Liver (tissue), 9 donors: Measurements from ENCODE around the gene NOX3. TPM values are rescaled to one million over a fixed set of nuclear protein-coding genes. Genes with fewer than 3 reads are reported as not detected.

Source experiments
- DNase-seq: peaks from one replicate; pipeline ENCODE4 v3.0.0-alpha.2; 2017; ENCODE audit warnings: low spot score
- H3K27ac ChIP-seq, 2 donors: one replicate each; pipeline ENCODE4 v1.7.0; 2013; ENCODE audit warnings: inconsistent platforms in 2 of 2, low read length in 2 of 2, control low read depth in 1 of 2, low read depth in 1 of 2, mild to moderate bottlenecking in 1 of 2
- H3K27me3 ChIP-seq, 4 donors: one replicate each; pipeline versions ENCODE4 v1.6.1 to v1.7.0; 2013; ENCODE audit warnings: low read length in 3 of 4, inconsistent platforms in 1 of 4, mild to moderate bottlenecking in 1 of 4, moderate library complexity in 1 of 4; ENCODE audit not compliant: control insufficient read depth in 4 of 4, insufficient read depth in 4 of 4
- H3K36me3 ChIP-seq, 4 donors: one replicate each; pipeline versions ENCODE4 v1.6.1 to v1.7.0; 2013; ENCODE audit warnings: low read length in 3 of 4, mild to moderate bottlenecking in 3 of 4, low read depth in 1 of 4, moderate library complexity in 1 of 4; ENCODE audit not compliant: control insufficient read depth in 4 of 4, insufficient read depth in 3 of 4
- H3K4me1 ChIP-seq, 4 donors: one replicate each; pipeline versions ENCODE4 v1.6.1 to v1.7.0; 2013; ENCODE audit warnings: low read length in 3 of 4, mild to moderate bottlenecking in 3 of 4, moderate library complexity in 1 of 4; ENCODE audit not compliant: control insufficient read depth in 4 of 4, insufficient read depth in 4 of 4
- H3K4me3 ChIP-seq, 3 donors: one replicate each; pipeline versions ENCODE4 v1.6.1 to v1.7.0; 2013; ENCODE audit warnings: low read length in 3 of 3, control low read depth in 1 of 3, low read depth in 1 of 3, mild to moderate bottlenecking in 1 of 3
- H3K9ac ChIP-seq, 2 donors: one replicate each; pipeline ENCODE4 v1.7.0; 2013; ENCODE audit warnings: low read length in 2 of 2, mild to moderate bottlenecking in 2 of 2, moderate library complexity in 2 of 2, control low read depth in 1 of 2, low read depth in 1 of 2
- H3K9me3 ChIP-seq, 4 donors: one replicate each; pipeline versions ENCODE4 v1.6.1 to v1.7.0; 2013; ENCODE audit warnings: low read length in 3 of 4; ENCODE audit not compliant: control insufficient read depth in 4 of 4
- ATF3 ChIP-seq: IDR thresholded peaks from 2 replicates; pipeline ENCODE4 v1.6.1; 2016; ENCODE audit warnings: antibody characterized with exemption
- EGR1 ChIP-seq, 2 donors: IDR thresholded peaks; 2 replicates each; pipeline ENCODE4 v1.6.1; 2016 to 2018; ENCODE audit warnings: antibody characterized with exemption in 2 of 2, low read depth in 2 of 2
- FOXA1 ChIP-seq: IDR thresholded peaks from 2 replicates; pipeline ENCODE4 v1.6.1; 2016; ENCODE audit warnings: antibody characterized with exemption
- FOXA2 ChIP-seq: IDR thresholded peaks from 2 replicates; pipeline ENCODE4 v1.6.1; 2016; ENCODE audit warnings: antibody characterized with exemption
- GABPA ChIP-seq, 2 donors: IDR thresholded peaks in 1 of 2; conservative IDR thresholded peaks in 1 of 2; 2 replicates each; pipeline ENCODE4 v1.6.1; 2016; ENCODE audit warnings: antibody characterized with exemption in 2 of 2, mild to moderate bottlenecking in 1 of 2, moderate library complexity in 1 of 2
- HNF4A ChIP-seq, 2 donors: conservative IDR thresholded peaks; 2 replicates each; pipeline ENCODE4 v1.6.1; 2016; ENCODE audit warnings: antibody characterized with exemption in 2 of 2, mild to moderate bottlenecking in 2 of 2
- HNF4G ChIP-seq: IDR thresholded peaks from 2 replicates; pipeline ENCODE4 v1.6.1; 2016; ENCODE audit warnings: antibody characterized with exemption
- JUND ChIP-seq, 2 donors: IDR thresholded peaks; 2 replicates each; pipeline ENCODE4 v1.6.1; 2016; ENCODE audit warnings: antibody characterized with exemption in 2 of 2
- MAX ChIP-seq: IDR thresholded peaks from 2 replicates; pipeline ENCODE4 v1.6.1; 2016; ENCODE audit warnings: antibody characterized with exemption
- NR2F2 ChIP-seq: IDR thresholded peaks from 2 replicates; pipeline ENCODE4 v1.6.1; 2016; ENCODE audit warnings: antibody characterized with exemption
- RAD21 ChIP-seq, 2 donors: IDR thresholded peaks; 2 replicates each; pipeline ENCODE4 v1.6.1; 2016; ENCODE audit warnings: antibody characterized with exemption in 2 of 2, mild to moderate bottlenecking in 2 of 2
- REST ChIP-seq: IDR thresholded peaks from 2 replicates; pipeline ENCODE4 v1.6.1; 2016; ENCODE audit warnings: antibody characterized with exemption, mild to moderate bottlenecking
- RXRA ChIP-seq, 2 donors: IDR thresholded peaks; 2 replicates each; pipeline ENCODE4 v1.6.1; 2017 to 2018; ENCODE audit warnings: antibody characterized with exemption in 2 of 2, mild to moderate bottlenecking in 1 of 2
- SP1 ChIP-seq: IDR thresholded peaks from 2 replicates; pipeline ENCODE4 v1.6.1; 2018; ENCODE audit warnings: antibody characterized with exemption, mild to moderate bottlenecking
- TAF1 ChIP-seq: conservative IDR thresholded peaks from 2 replicates; pipeline ENCODE4 v1.6.1; 2016; ENCODE audit warnings: antibody characterized with exemption, mild to moderate bottlenecking
- YY1 ChIP-seq: IDR thresholded peaks from 2 replicates; pipeline ENCODE4 v1.6.1; 2016; ENCODE audit warnings: antibody characterized with exemption, mild to moderate bottlenecking
- WGBS: extraction: QIAGEN DNeasy Blood & Tissue Kit; methylation state at CpG from one replicate; pipeline ENCODE4 v1.1.7; 2013; 5-methylcytosine and 5-hydroxymethylcytosine counted together
- polyA plus RNA-seq, 2 donors: library from polyadenylated mRNA; stranded (reverse) in 1 of 2; unstranded in 1 of 2; fragments of 200-250 nt in 1 of 2; fragments of >200 nt in 1 of 2; fragmentation: Nextera tagmentation in 1 of 2; extraction: Ambion mirVana in 1 of 2; gene quantifications; one replicate each; pipeline versions ENCODE4 v1.2.1 to v1.2.3, GENCODE V29; 2013 to 2015
- total RNA-seq, 2 donors: library from RNA; depleted of rRNA; stranded (reverse); fragments of >200 nt; gene quantifications; one replicate each; pipeline ENCODE4 v1.2.3, GENCODE V29; 2014
- TF ChIP-seq, protein P1 (sequence below): fragments of 150-350 bp; IDR thresholded peaks from 2 replicates; pipeline ENCODE4 v1.5.1; 2017; ENCODE audit warnings: improper control_type of control experiment, low read depth, low read length; ENCODE audit not compliant: missing input control
- TF ChIP-seq, protein P2 (sequence below): IDR thresholded peaks from 2 replicates; pipeline ENCODE4 v1.6.1; 2016; ENCODE audit warnings: antibody characterized with exemption
- donor health status: healthy.
- donor health status: healthy.
- donor health status: healthy.
- donor health status: healthy.
- donor health status: healthy.

The NOX3 gene
- total and polyA plus RNA-seq, 4 donors = not detected

DNA sequence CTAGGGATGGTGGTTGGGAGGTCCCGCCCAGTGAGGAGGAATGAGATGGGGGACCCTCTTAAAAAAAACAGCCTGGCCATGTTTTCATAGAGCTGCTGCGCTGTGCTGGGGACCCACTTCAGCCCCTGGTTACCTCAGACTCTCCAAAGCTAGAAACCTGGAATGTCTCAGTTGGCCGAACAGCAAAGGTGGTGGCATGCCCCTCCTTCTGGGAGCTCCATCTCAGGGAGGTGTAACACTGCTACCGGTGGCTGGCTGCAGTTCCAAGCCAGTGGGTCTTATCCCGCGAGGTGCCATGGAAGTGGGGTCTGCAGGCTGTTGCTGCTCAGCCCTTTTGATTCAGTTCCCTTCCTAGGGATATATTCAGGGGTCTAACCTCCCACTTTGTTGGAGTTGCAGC lies 105.7 kb downstream of the NOX3 start:
- Histone ChIP-seq H3K9me3 (peaks cover 3 to 13% (median 4%) of the 10 kb centered on the region in 4 donors), H3K27ac (no peak overlapping the region), H3K9ac (no peak overlapping the region), H3K4me3 (no peak overlapping the region), H3K36me3 (no peaks in the 10 kb centered on the region), H3K4me1 (no peaks in the 10 kb centered on the region), H3K27me3 (no peaks in the 10 kb centered on the region)
- DNase-seq = no peak
- TF ChIP-seq RXRA (IDR thresholded peaks at IDR 0.05) = no peak
- TF ChIP-seq EGR1 (IDR thresholded peaks at IDR 0.05; ENCODE audit: low read depth in 2 of 2) = no peak
- TF ChIP-seq MAX = no peak
- TF ChIP-seq SP1 = no peak
- TF ChIP-seq GABPA (IDR thresholded peaks at IDR 0.05 in 1 of 2, conservative IDR thresholded peaks at IDR 0.05 in 1 of 2) = no peak
- no peak for TF ChIP-seq HNF4G
- TF ChIP-seq, protein P1, sequence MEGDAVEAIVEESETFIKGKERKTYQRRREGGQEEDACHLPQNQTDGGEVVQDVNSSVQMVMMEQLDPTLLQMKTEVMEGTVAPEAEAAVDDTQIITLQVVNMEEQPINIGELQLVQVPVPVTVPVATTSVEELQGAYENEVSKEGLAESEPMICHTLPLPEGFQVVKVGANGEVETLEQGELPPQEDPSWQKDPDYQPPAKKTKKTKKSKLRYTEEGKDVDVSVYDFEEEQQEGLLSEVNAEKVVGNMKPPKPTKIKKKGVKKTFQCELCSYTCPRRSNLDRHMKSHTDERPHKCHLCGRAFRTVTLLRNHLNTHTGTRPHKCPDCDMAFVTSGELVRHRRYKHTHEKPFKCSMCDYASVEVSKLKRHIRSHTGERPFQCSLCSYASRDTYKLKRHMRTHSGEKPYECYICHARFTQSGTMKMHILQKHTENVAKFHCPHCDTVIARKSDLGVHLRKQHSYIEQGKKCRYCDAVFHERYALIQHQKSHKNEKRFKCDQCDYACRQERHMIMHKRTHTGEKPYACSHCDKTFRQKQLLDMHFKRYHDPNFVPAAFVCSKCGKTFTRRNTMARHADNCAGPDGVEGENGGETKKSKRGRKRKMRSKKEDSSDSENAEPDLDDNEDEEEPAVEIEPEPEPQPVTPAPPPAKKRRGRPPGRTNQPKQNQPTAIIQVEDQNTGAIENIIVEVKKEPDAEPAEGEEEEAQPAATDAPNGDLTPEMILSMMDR = no peak
- no peak for TF ChIP-seq TAF1
- TF ChIP-seq ATF3 = no peak
- TF ChIP-seq HNF4A (conservative IDR thresholded peaks at IDR 0.05) = no peak
- TF ChIP-seq NR2F2 = no peak
- no peak for TF ChIP-seq FOXA1
- no peak for TF ChIP-seq RAD21 (IDR thresholded peaks at IDR 0.05)
- no peak for TF ChIP-seq YY1
- TF ChIP-seq, protein P2, sequence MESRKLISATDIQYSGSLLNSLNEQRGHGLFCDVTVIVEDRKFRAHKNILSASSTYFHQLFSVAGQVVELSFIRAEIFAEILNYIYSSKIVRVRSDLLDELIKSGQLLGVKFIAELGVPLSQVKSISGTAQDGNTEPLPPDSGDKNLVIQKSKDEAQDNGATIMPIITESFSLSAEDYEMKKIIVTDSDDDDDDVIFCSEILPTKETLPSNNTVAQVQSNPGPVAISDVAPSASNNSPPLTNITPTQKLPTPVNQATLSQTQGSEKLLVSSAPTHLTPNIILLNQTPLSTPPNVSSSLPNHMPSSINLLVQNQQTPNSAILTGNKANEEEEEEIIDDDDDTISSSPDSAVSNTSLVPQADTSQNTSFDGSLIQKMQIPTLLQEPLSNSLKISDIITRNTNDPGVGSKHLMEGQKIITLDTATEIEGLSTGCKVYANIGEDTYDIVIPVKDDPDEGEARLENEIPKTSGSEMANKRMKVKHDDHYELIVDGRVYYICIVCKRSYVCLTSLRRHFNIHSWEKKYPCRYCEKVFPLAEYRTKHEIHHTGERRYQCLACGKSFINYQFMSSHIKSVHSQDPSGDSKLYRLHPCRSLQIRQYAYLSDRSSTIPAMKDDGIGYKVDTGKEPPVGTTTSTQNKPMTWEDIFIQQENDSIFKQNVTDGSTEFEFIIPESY = no peak
- no peak for TF ChIP-seq REST
- TF ChIP-seq FOXA2 = no peak
- 92% methylated on average over 6 of the region's 6 CpGs for WGBS

GRCh38 chr6:155349129-155349528 lies 106.5 kb downstream of the NOX3 start:
- Histone ChIP-seq H3K4me3 (no peak overlapping the region), H3K27me3 (no peaks in the 10 kb centered on the region), H3K27ac (no peak overlapping the region), H3K9me3 (peaks cover 3 to 13% (median 4%) of the 10 kb centered on the region in 4 donors), H3K9ac (no peak overlapping the region), H3K36me3 (no peaks in the 10 kb centered on the region), H3K4me1 (no peaks in the 10 kb centered on the region)
- DNase-seq = no peak
- 82% methylated on average over 2 of the region's 2 CpGs for WGBS
- TF ChIP-seq NR2F2 = no peak
- no peak for TF ChIP-seq MAX
- TF ChIP-seq TAF1 = no peak
- no peak for TF ChIP-seq JUND (IDR thresholded peaks at IDR 0.05)
- no peak for TF ChIP-seq RXRA (IDR thresholded peaks at IDR 0.05)
